HG02642 (cell line): ENCODE results near the gene MUC5AC.
"Not testable (repeated sequence)": the region's sequence is repeated elsewhere in the genome, so short reads cannot be mapped to it uniquely, and the experiment has no call there.

Experiments used
- ATAC-seq: cut with Tn5 transposase; IDR thresholded peaks from one replicate; pipeline ENCODE4 v1.9.1; 2021; ENCODE audit warnings: mild to moderate bottlenecking; ENCODE audit not compliant: unreplicated experiment, poor library complexity

MUC5AC gene

GRCh38 chr11:1157645-1158591 is at the start of gene MUC5AC:
Gene MUC5AC (plus strand): TSS chr11:1157953. CDS start chr11:1158000, 47 bp downstream.
- no peak for ATAC-seq

DNA sequence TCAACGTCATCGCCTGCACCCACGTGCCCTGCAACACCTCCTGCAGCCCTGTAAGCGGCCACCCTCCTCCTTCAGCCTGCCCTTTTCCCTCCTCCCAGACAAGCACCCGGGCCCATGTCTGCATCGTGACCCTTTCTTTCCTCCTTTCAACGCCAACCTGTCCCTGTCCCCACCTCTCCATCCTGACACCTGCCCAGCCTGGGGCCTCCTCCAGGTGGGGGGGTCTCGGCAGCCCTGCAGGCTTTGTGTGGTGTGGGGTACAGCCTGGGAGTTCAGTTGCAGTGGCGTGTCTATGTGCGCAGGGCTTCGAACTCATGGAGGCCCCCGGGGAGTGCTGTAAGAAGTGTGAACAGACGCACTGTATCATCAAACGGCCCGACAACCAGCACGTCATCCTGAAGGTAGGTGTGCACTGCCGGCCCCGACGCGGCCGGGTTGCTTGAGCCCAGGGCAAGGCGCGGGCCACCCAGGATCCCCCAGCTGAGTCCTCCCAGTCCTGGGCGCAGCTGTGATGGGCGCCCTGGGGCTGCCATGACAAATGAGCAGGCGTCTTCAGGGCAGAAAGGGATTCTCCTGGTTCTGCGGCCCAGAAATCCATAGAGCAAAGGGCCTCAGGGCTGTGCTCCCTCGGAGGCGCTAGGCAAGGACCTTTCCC is 49.4 kb upstream of the MUC5AC start:
- ATAC-seq: no peak

- no peak for ATAC-seq
Observed at GRCh38 chr11:1109101-1109917, 48.4 kb upstream of the MUC5AC start.

DNA sequence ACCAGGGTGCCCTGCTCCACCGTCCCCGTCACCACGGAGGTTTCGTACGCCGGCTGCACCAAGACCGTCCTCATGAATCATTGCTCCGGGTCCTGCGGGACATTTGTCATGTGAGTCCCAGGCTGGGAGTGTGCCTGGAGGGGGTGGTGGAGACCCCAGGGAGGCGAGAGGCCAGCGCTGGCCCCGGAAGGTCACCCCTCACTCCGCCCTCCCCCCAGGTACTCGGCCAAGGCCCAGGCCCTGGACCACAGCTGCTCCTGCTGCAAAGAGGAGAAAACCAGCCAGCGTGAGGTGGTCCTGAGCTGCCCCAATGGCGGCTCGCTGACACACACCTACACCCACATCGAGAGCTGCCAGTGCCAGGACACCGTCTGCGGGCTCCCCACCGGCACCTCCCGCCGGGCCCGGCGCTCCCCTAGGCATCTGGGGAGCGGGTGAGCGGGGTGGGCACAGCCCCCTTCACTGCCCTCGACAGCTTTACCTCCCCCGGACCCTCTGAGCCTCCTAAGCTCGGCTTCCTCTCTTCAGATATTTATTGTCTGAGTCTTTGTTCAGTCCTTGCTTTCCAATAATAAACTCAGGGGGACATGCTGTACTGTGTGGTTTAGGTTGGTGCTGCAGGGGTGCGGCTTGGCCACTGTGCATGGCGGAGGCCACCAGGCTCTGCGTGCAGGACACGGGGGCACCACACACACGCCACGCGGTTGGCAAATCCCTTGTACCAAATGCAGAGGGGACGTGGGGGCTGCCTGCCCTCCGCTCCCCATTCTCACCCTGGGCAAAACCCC is 47.6 kb upstream of the MUC5AC start:
- ATAC-seq: no peak

DNA sequence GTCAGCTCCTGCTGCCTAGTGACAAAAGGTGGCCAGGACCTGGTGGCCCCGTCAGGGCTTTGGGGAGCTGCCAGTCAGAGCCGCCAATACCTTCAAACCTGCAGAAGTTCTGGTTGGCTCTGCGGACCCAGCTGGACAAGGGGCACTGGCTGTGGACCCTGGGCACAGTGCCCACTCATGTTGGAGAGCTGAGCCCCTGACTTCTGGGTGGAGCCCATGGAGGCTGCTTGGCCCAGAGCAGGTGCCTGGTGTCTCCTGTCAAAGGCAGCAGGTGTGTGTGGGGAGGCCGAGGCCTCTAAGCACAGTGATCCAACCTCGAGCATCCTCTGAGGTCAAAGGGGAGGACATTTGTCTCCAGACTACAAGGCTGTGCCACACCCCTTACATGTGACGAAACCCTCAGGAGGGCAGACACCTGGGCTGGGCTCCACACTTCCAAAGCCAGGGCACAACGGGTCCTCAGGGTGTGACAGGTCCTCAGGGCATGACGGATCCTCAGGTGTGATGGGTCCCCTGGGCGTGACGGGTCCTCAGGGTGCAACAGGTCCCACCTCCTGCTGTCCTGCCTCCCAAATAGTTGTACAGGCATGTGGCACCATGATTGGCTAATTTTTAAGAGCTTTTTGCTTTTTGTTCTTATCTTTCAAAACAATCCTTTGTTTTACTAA is 46.1 kb upstream of the MUC5AC start:
- ATAC-seq: no peak

- ATAC-seq: no peak
Observed at GRCh38 chr11:1112351-1113191, 45.2 kb upstream of the MUC5AC start.

DNA sequence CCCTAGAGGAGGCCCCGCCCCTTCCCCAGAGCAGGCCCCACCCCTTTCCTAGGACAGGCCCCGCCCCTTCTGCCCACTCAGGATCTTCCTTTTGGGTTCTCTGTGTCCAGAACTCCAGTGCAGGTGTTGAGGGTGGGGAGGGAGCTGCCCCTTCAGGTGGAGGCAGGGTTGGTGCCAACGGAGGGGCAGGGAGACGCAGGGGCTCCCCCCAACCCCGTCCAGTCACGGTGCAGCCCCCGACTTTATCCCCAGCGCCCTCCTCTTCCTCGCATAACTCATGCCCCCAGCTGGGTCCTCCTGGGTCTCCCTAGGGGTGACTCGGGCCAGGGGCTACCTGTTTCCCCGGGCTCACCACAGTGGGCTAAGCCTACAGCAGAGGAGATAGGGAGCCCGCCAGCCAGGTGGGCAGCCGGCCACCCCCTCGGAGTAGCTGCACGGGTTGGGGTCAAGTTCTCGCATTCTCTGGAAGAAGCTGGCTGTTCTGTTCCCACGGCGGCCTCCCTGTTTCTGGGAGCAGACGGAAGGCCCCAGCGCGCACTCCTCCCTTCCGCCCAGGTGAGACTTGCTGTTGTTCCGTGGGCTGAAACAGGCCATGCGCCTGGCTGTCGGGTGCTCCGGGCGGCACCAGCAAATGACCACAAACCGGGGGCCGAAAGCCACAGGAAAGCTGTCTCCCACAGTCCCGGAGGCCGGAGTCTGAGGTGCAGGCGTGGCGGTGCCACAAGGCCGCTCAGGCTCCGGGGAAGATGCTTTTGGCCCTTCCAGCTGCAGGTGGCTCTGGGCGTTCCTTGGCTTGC is 44.1 kb upstream of the MUC5AC start:
- no peak for ATAC-seq

DNA sequence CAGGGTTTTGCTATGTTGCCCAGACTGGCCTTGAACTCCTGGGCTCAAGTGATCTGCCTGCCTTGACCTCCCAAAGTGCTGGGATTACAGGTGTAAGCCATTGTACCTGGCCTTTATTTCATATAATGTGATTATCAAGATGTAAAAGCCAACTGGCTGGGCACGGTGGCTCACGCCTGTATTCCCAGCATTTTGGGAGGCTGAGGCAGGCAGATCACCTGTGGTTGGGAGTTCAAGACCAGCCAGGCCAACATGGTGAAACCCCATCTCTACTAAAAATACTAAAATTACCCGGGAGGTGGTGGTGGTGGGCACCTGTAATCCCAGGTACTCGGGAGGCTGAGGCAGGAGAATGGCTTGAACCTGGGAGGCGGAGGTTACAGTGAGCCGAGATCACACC is 42.5 kb upstream of the MUC5AC start:
- ATAC-seq: not testable (repeated sequence)

- ATAC-seq: no peak
Observed at GRCh38 chr11:1116104-1116503, 41.6 kb upstream of the MUC5AC start.

GRCh38 chr11:1116666-1117390 is 40.9 kb upstream of the MUC5AC start:
- ATAC-seq: no peak

- no peak for ATAC-seq
Observed at GRCh38 chr11:1117992-1118391, 39.8 kb upstream of the MUC5AC start.

GRCh38 chr11:1118755-1119603 is 38.8 kb upstream of the MUC5AC start:
- ATAC-seq: no peak

DNA sequence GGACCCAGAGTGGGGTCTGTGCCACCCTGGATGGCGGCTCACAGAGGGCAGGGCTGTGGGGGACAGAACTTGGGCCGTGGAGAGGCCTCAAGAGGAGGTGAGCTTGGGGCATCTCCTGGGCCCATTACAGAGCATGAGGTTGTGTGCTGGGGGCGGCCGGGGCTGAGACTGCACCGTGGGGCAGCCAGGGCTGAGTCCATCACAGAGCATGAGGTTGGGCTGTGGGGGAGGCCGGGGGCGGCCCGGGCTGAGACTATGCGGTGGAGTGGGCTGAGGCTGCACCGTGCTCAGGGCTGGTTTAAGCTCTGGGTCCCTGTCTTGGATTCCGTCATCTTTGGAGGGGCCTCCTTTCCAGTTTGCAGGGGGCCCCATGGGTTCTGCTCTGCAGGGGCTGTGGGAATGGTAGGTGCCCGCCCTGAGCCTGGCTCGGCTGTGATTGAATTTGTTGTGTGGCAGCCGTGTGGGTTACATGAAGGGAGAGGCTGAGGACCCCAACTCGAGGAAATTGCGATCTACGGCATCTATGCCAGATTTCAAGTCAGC is 38.1 kb upstream of the MUC5AC start:
- no peak for ATAC-seq

- ATAC-seq: no peak
Observed at GRCh38 chr11:1120532-1121330, 37.0 kb upstream of the MUC5AC start.

DNA sequence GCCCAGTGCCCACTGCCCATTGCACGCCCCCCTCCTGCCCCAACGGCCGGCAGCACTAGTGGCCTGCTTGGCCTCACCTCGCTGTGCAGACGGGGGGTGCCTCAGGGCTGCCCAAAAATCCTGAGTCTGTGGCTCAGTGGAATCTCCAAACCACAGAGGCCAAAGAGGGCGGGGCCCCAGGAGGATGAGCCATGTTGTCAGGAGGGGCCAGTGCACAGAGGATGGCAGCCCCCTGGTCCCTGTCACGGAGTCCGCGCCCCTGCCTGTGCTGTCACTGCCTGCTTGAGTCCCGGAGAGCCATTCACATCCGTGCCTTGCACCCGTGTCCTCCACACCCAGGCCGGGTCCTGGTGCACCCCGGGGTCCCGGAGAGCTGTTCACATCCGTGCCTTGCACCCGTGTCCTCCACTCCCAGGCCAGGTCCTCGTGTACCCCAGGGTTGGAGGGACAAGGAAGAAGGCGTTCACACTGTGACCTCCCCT is 36.4 kb upstream of the MUC5AC start:
- no peak for ATAC-seq
